ENCODE measurements around the gene NFKBIE. TPM values are rescaled to one million over a fixed set of nuclear protein-coding genes. Genes with fewer than 3 reads are reported as not detected.

The NFKBIE gene
- total and polyA plus RNA-seq, 2 of the 13 experiments (the other 11 are each of a cell fraction or from before 2014, with no cell fraction given), result 6.7 to 14.5 TPM

DNA sequence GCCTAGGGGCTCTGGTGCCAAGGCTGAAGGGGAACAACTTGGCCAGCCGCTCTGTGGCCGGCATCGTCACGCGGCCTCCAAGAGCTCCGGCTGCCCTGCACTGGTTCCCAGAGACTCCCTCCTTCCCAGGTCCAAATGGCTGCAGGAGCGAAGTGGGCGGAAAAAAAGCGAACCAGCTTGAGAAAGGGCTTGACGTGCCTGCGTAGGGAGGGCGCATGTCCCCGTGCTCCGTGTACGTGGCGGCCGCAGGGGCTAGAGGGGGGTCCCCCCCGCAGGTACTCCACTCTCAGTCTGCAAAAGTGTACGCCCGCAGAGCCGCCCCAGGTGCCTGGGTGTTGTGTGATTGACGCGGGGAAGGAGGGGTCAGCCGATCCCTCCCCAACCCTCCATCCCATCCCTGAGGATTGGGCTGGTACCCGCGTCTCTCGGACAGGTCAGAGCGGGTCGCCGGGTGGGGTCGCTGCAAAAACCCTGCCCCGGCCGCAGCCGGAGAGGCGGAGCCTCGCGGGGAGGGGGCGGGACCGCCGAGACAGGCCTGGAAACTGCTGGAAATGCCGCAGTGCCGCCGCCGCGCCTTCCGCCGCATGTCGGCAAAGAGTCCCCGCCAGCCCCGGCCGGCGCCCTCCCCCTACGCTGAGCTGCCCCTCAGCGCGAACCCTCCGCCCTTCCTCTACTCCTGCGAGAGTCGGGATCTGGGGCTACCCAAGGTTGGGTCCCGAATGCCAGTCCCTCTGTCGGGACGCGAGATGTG, 19.3 kb downstream of the NFKBIE start (continued):
- TF ChIP-seq ZNF773 (CRISPR knock-in tag; IDR thresholded peaks at IDR 0.05; ENCODE audit: borderline replicate concordance) (0 out of 2 replicates have a peak, but pooled peaks have one; percentile 27), KDM4B (CRISPR knock-in tag; IDR thresholded peaks at IDR 0.05) (peak; percentile 44), ZBTB42 (CRISPR knock-in tag; IDR thresholded peaks at IDR 0.05) (0 out of 2 replicates have a peak, but pooled peaks have one; percentile 33), FLYWCH1 (CRISPR knock-in tag; IDR thresholded peaks at IDR 0.05) (no peak), ZNF136 (CRISPR knock-in tag; IDR thresholded peaks at IDR 0.05; ENCODE audit: low read depth) (peak; percentile 99), RAD51 (IDR thresholded peaks at IDR 0.05; ENCODE audit: borderline replicate concordance) (no peak), EED (CRISPR knock-in tag; IDR thresholded peaks at IDR 0.05) (peak; percentile 7; the same call in 1 of the 2 replicates), NKX3-1 (CRISPR knock-in tag; IDR thresholded peaks at IDR 0.05) (peak; percentile 56), CBFB (CRISPR knock-in tag; IDR thresholded peaks at IDR 0.05) (peak; percentile 74), ELF4 (CRISPR knock-in tag; IDR thresholded peaks at IDR 0.05; ENCODE audit: borderline replicate concordance) (no peak), KLF13 (CRISPR knock-in tag; IDR thresholded peaks at IDR 0.05) (peak; percentile 90; the same call in 1 of the 2 replicates), MIXL1 (CRISPR knock-in tag; IDR thresholded peaks at IDR 0.05) (peak; percentile 9), HES4 (CRISPR knock-in tag; IDR thresholded peaks at IDR 0.05; ENCODE audit: borderline replicate concordance) (peak; percentile 72; the same call in 1 of the 2 replicates), ISL2 (CRISPR knock-in tag; IDR thresholded peaks at IDR 0.05) (peak; percentile 82), CSRNP2 (CRISPR knock-in tag; conservative IDR thresholded peaks at IDR 0.05; ENCODE audit: low read depth) (0 out of 2 replicates have a peak, but pooled peaks have one; percentile 7), DRAP1 (CRISPR knock-in tag; IDR thresholded peaks at IDR 0.05) (peak; percentile 84), SSRP1 (CRISPR knock-in tag; IDR thresholded peaks at IDR 0.05) (no peak), RFXANK (CRISPR knock-in tag; IDR thresholded peaks at IDR 0.05) (no peak)
- TF ChIP-seq, protein P1, sequence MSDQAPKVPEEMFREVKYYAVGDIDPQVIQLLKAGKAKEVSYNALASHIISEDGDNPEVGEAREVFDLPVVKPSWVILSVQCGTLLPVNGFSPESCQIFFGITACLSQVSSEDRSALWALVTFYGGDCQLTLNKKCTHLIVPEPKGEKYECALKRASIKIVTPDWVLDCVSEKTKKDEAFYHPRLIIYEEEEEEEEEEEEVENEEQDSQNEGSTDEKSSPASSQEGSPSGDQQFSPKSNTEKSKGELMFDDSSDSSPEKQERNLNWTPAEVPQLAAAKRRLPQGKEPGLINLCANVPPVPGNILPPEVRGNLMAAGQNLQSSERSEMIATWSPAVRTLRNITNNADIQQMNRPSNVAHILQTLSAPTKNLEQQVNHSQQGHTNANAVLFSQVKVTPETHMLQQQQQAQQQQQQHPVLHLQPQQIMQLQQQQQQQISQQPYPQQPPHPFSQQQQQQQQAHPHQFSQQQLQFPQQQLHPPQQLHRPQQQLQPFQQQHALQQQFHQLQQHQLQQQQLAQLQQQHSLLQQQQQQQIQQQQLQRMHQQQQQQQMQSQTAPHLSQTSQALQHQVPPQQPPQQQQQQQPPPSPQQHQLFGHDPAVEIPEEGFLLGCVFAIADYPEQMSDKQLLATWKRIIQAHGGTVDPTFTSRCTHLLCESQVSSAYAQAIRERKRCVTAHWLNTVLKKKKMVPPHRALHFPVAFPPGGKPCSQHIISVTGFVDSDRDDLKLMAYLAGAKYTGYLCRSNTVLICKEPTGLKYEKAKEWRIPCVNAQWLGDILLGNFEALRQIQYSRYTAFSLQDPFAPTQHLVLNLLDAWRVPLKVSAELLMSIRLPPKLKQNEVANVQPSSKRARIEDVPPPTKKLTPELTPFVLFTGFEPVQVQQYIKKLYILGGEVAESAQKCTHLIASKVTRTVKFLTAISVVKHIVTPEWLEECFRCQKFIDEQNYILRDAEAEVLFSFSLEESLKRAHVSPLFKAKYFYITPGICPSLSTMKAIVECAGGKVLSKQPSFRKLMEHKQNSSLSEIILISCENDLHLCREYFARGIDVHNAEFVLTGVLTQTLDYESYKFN (CRISPR knock-in tag; conservative IDR thresholded peaks at IDR 0.05), result peak; percentile 26; the same call in 1 of the 2 replicates
- TF ChIP-seq, protein P2, sequence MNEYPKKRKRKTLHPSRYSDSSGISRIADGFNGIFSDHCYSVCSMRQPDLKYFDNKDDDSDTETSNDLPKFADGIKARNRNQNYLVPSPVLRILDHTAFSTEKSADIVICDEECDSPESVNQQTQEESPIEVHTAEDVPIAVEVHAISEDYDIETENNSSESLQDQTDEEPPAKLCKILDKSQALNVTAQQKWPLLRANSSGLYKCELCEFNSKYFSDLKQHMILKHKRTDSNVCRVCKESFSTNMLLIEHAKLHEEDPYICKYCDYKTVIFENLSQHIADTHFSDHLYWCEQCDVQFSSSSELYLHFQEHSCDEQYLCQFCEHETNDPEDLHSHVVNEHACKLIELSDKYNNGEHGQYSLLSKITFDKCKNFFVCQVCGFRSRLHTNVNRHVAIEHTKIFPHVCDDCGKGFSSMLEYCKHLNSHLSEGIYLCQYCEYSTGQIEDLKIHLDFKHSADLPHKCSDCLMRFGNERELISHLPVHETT (CRISPR knock-in tag; conservative IDR thresholded peaks at IDR 0.05), result no peak; the same call in 1 of the 2 replicates
- TF ChIP-seq, protein P3, sequence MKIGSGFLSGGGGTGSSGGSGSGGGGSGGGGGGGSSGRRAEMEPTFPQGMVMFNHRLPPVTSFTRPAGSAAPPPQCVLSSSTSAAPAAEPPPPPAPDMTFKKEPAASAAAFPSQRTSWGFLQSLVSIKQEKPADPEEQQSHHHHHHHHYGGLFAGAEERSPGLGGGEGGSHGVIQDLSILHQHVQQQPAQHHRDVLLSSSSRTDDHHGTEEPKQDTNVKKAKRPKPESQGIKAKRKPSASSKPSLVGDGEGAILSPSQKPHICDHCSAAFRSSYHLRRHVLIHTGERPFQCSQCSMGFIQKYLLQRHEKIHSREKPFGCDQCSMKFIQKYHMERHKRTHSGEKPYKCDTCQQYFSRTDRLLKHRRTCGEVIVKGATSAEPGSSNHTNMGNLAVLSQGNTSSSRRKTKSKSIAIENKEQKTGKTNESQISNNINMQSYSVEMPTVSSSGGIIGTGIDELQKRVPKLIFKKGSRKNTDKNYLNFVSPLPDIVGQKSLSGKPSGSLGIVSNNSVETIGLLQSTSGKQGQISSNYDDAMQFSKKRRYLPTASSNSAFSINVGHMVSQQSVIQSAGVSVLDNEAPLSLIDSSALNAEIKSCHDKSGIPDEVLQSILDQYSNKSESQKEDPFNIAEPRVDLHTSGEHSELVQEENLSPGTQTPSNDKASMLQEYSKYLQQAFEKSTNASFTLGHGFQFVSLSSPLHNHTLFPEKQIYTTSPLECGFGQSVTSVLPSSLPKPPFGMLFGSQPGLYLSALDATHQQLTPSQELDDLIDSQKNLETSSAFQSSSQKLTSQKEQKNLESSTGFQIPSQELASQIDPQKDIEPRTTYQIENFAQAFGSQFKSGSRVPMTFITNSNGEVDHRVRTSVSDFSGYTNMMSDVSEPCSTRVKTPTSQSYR (CRISPR knock-in tag; IDR thresholded peaks at IDR 0.05; ENCODE audit: borderline replicate concordance), result peak; percentile 91

Measured in HepG2 (cell line).